Muscle layer of duodenum (tissue), 2 donors: Measurements from ENCODE around the gene CELA3B.
"Not testable (repeated sequence)": the region's sequence is repeated elsewhere in the genome, so short reads cannot be mapped to it uniquely, and the experiment has no call there.

ENCODE experiments used
- H3K27ac ChIP-seq: one replicate; pipeline ENCODE4 v1.7.0; 2013; ENCODE audit warnings: mild to moderate bottlenecking, low read length
- H3K27me3 ChIP-seq: one replicate; pipeline ENCODE4 v1.7.0; 2013; ENCODE audit warnings: low read depth, mild to moderate bottlenecking, control low read depth, low read length
- H3K36me3 ChIP-seq, 2 donors: one replicate each; pipeline ENCODE4 v1.7.0; 2013; ENCODE audit warnings: low read length in 2 of 2, control low read depth in 1 of 2, mild to moderate bottlenecking in 1 of 2; ENCODE audit not compliant: insufficient read depth in 2 of 2, control insufficient read depth in 1 of 2
- H3K4me1 ChIP-seq, 2 donors: one replicate each; pipeline ENCODE4 v1.7.0; 2013; ENCODE audit warnings: low read length in 2 of 2, mild to moderate bottlenecking in 2 of 2, control low read depth in 1 of 2, moderate library complexity in 1 of 2; ENCODE audit not compliant: insufficient read depth in 2 of 2, control insufficient read depth in 1 of 2
- H3K4me3 ChIP-seq, 2 donors: one replicate each; pipeline ENCODE4 v1.7.0; 2013; ENCODE audit warnings: low read length in 2 of 2, low read depth in 1 of 2, mild to moderate bottlenecking in 1 of 2
- H3K9me3 ChIP-seq, 2 donors: one replicate each; pipeline ENCODE4 v1.7.0; 2013; ENCODE audit warnings: low read length in 2 of 2, control low read depth in 1 of 2, mild to moderate bottlenecking in 1 of 2; ENCODE audit not compliant: control insufficient read depth in 1 of 2
- donor health status: healthy.

CELA3B gene

GRCh38 chr1:21936366-21937031, 40.3 kb upstream of the CELA3B start:
- H3K4me1 ChIP-seq: peaks cover 29 to 45% of the 10 kb centered on the region in 2 donors
- H3K27ac ChIP-seq: peak overlapping the region; percentile 93
- no peaks in the 10 kb centered on the region for H3K9me3 ChIP-seq
- H3K27me3 ChIP-seq: no peaks in the 10 kb centered on the region
- H3K36me3 ChIP-seq: peaks cover 0 to 4% of the 10 kb centered on the region in 2 donors
- H3K4me3 ChIP-seq: peak overlapping the region; percentile 65 to 87

GRCh38 chr1:21937034-21937371, 39.8 kb upstream of the CELA3B start, which contains the start of gene HSPG2:
HSPG2 (minus strand) TSS chr1:21937310; CDS start chr1:21937217, 93 bp downstream.
- Histone ChIP-seq H3K27me3 (no peaks in the 10 kb centered on the region), H3K27ac (peak within 1 kb of the TSS; percentile 93), H3K36me3 (peaks cover 0 to 4% of the 10 kb centered on the region in 2 donors), H3K4me3 (peak within 1 kb of the TSS; percentile 65 to 87), H3K4me1 (peaks cover 24 to 43% of the 10 kb centered on the region in 2 donors), H3K9me3 (no peaks in the 10 kb centered on the region)

DNA sequence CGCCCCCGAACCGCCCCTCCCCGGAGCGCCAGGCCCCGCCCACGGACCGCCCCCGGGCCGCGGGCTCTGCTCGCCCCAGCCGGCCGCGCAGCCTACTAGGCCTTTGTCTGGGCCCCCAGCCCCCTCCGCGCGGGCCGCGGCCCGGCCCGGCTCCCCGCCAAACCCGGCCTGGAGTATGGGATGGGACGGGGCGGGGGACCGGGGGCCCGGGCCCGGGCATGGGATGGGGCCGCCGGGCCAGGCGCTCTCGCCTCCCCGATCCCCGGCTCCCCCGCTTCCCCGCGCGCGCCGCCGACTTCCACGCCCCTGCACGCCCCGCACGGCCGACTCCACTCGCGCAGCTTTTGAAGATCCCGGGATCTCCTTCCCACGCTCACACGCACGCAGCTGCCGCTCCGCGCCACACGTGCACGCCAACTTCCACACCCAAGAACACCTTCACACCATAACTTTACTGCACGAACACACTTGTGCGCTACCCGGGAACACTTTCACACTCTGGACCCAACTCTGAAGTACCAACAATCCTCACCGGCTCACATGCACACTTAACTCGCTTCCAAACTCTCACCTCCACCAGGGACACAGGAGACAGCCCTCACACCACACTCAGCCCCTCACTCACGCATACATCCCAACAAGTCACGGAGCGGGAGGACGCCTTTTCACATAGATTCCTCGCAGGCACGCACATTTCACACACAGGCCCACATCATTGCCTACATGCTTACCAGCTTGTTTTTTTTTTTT, 39.3 kb upstream of the CELA3B start:
- peak overlapping the region; percentile 44 to 52 for H3K4me3 ChIP-seq

GRCh38 chr1:21938732-21939538, 37.9 kb upstream of the CELA3B start:
- Histone ChIP-seq H3K36me3 (peaks cover 0 to 4% of the 10 kb centered on the region in 2 donors), H3K27ac (peak overlapping the region; percentile 91), H3K27me3 (no peaks in the 10 kb centered on the region), H3K4me1 (peaks cover 10 to 30% of the 10 kb centered on the region in 2 donors), H3K4me3 (peak overlapping the region in 1 of 2 donors; percentile 52), H3K9me3 (no peaks in the 10 kb centered on the region)

More for the DNA sequence above, 39.3 kb upstream of the CELA3B start:
- no peaks in the 10 kb centered on the region for H3K27me3 ChIP-seq
- H3K4me1 ChIP-seq: peaks cover 19 to 43% of the 10 kb centered on the region in 2 donors
- no peaks in the 10 kb centered on the region for H3K9me3 ChIP-seq
- peaks cover 0 to 4% of the 10 kb centered on the region in 2 donors for H3K36me3 ChIP-seq
- H3K27ac ChIP-seq: peak overlapping the region; percentile 91

DNA sequence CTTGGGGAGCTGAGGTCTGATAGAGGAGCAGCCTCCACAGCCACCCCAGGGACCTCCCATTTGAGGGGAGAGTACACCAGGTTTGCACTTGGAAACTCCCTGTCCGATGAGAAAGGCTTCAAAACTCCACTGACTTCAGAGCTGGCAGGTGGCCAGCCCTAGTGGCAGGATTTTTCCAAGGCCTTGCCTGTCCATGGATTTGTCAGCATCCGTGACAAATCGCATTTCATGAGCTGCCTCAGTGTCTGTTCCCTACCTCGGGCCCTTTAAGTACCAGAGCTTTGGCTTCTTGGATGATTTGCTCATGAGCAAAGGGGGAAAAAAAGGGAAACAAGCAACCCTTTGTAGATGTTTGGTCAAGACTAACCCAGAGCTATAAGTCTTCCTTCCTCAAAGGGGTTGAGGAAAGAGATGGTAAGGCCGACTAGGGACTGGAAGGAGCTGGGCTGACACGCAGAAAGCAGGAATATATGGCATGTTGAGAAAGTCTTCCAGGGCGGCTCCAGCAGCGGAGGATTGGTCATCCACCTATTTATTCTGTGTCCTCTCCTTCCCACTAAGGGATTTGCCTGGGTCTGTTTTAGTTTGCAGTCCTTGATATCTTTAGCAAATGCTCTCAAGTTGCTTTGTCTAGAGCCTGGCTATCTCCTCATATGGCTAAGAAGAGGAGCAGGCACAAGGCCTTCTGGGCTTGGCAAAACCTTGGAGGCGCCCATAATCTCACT, 37.0 kb upstream of the CELA3B start:
- H3K9me3 ChIP-seq: no peaks in the 10 kb centered on the region
- peak overlapping the region in 1 of 2 donors; percentile 26 for H3K4me3 ChIP-seq
- H3K4me1 ChIP-seq: peaks cover 11 to 27% of the 10 kb centered on the region in 2 donors

DNA sequence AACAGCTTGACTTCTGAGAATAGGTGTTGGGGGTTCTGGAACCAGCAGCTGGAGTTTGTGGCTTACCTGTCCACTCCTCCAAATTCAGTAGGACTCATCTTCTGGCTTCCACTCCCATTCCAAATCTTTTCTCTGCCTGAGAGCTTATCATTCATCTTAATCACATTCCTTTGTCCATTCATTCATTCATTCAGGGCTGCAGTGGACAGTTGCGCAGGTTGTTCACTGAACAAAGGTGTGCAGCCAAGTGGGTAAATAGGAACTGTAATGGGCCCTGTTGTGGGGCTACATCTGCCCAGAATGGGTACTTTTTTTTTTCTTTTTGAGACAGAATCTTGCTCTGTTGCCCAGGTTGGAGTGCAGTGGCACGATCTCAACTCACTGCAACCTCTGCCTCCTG, 36.3 kb upstream of the CELA3B start:
- H3K4me1 ChIP-seq: peaks cover 11 to 27% of the 10 kb centered on the region in 2 donors
- H3K27ac ChIP-seq: peak overlapping the region; percentile 91
- H3K36me3 ChIP-seq: peaks cover 0 to 4% of the 10 kb centered on the region in 2 donors
- peak overlapping the region in 1 of 2 donors; percentile 26 for H3K4me3 ChIP-seq
- no peaks in the 10 kb centered on the region for H3K27me3 ChIP-seq
- H3K9me3 ChIP-seq: no peaks in the 10 kb centered on the region

More for the DNA sequence above, 37.0 kb upstream of the CELA3B start:
- peak overlapping the region; percentile 91 for H3K27ac ChIP-seq
- peaks cover 0 to 4% of the 10 kb centered on the region in 2 donors for H3K36me3 ChIP-seq
- H3K27me3 ChIP-seq: no peaks in the 10 kb centered on the region

DNA sequence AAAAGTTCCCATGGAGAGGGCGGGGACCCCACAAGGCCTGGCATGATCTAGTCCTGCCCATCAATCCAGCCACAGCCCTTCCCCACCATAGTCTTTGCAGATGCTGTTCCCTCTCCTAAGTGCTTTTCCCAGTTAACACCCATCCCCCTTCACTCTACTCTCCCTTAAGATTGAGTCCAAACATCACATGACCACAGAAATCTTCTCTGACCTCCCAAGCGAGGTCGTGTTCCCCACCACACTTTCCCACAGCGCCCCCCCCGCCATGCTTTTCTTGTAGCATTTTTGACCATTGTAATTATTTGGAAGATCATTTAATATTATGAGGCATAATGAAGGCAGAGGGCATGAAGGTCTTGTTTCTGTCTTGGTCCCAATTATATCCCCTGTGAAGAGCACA, 35.5 kb upstream of the CELA3B start:
- no peaks in the 10 kb centered on the region for H3K9me3 ChIP-seq
- no peaks in the 10 kb centered on the region for H3K27me3 ChIP-seq
- peaks cover 0 to 4% of the 10 kb centered on the region in 2 donors for H3K36me3 ChIP-seq
- H3K4me3 ChIP-seq: no peak overlapping the region
- peaks cover 11 to 27% of the 10 kb centered on the region in 2 donors for H3K4me1 ChIP-seq
- H3K27ac ChIP-seq: peak overlapping the region; percentile 91

- H3K27me3 ChIP-seq: no peaks in the 10 kb centered on the region
- H3K4me1 ChIP-seq: peaks cover 11 to 27% of the 10 kb centered on the region in 2 donors
- peak overlapping the region in 1 of 2 donors; percentile 15 for H3K4me3 ChIP-seq
- no peaks in the 10 kb centered on the region for H3K36me3 ChIP-seq
- H3K9me3 ChIP-seq: no peaks in the 10 kb centered on the region
- peak overlapping the region; percentile 91 for H3K27ac ChIP-seq
Observed at GRCh38 chr1:21942464-21942863, 34.4 kb upstream of the CELA3B start.

DNA sequence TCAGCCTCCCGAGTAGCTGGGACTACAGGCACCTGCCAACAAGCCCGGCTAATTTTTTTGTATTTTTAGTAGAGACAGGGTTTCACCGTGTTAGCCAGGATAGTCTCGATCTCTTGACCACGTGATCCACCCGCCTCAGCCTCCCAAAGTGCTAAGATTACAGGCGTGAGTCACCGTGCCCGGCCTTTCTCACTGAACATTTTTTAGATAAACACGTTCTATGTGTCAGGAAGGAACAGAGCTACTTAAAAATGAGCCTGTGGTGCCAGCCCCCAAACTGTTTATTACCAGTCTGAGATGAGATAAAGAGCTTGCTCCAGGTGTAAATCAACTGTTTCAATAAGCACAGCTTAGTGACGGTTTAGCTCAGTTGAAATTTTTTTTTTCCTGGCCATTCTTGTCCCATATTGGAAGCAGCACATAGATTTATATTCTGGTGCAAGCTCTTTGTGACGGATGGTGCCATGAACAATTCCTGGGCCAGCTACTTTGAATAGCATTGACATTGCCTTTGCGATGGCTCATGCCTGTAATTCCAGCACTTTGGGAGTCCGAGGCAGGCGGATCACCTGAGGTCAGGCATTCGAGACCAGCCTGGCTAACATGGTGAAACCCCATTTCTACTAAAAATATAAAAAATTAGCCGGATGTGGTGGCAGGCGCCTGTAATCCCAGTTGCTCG, 33.7 kb upstream of the CELA3B start:
- H3K36me3 ChIP-seq, H3K27me3 ChIP-seq, H3K9me3 ChIP-seq: not testable (repeated sequence)
- H3K4me1 ChIP-seq: peaks cover 11 to 21% of the 10 kb centered on the region in 2 donors
- H3K27ac ChIP-seq: peak overlapping the region; percentile 91
- H3K4me3 ChIP-seq: peak overlapping the region in 1 of 2 donors; percentile 15

DNA sequence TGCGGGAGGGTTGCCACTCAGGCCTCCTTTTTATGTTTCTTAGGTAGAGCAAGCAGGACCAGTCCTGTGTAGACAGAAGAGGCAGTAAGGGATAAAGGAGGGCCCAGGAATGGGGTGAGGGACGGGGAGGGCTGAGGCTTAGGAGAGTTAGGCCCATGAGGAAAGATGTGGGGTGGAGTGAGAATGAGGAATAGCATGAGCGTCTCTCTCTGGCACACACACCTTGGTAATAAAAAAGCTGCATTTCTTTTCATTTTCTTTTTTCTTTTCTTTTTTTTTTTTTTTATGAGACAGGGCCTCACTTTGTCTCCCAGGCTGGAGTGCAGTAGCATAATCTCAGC, 32.1 kb upstream of the CELA3B start:
- Histone ChIP-seq H3K9me3 (no peaks in the 10 kb centered on the region), H3K4me1 (peaks cover 10 to 11% of the 10 kb centered on the region in 2 donors), H3K4me3 (no peak overlapping the region), H3K36me3 (no peaks in the 10 kb centered on the region), H3K27me3 (no peaks in the 10 kb centered on the region), H3K27ac (peak overlapping the region; percentile 90)
